DMS 273 treated with DMSO at 0.1 percent for 48 hours (cell line): ENCODE measurements around the gene KCNIP3.
"Not testable (repeated sequence)": the region's sequence is repeated elsewhere in the genome, so short reads cannot be mapped to it uniquely, and the experiment has no call there.

ENCODE experiments used
- DNase-seq: peaks from one replicate; lab custom pipeline; 2025; lab: John Stamatoyannopoulos, UW

Gene KCNIP3

DNA sequence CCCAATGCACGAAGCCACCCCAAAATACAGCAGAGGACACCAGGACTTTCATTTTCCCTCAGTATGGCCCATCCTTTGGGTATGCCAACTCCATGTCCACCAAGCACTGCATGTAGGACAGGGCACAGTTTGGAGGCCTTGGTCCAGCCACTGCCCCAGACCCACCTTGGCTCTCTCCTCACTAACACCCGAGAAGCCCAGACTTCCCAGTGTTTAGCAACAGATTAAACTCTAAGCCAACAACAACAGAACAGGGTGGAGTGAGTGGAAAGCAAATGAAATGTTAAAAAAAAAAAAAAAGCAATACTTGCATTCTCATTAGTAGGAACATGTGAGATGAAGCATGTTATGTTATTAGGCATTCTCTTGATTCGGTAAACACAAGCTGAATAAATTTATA is 118.0 kb downstream of the KCNIP3 start:
- not testable (repeated sequence) for DNase-seq

DNA sequence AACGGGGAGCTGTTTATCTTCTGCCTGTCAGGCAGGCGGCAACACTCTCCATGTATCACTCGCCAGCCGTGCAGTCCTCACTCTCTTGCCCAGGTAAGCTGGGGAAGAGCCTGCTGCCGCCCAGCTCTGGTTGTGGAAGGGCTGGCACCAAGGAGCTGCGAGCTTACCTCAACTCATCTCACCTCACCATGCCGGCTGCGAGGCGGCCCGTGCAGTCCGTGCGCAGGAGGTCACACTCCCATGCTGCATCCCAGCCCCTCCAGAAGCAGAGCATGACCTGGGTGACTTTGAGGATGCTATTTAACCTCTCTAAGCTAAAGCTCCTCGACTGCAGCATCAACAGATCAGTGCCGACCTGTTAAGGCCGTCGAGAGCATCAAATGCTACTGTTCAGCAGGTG is 118.4 kb downstream of the KCNIP3 start:
- not testable (repeated sequence) for DNase-seq

DNA sequence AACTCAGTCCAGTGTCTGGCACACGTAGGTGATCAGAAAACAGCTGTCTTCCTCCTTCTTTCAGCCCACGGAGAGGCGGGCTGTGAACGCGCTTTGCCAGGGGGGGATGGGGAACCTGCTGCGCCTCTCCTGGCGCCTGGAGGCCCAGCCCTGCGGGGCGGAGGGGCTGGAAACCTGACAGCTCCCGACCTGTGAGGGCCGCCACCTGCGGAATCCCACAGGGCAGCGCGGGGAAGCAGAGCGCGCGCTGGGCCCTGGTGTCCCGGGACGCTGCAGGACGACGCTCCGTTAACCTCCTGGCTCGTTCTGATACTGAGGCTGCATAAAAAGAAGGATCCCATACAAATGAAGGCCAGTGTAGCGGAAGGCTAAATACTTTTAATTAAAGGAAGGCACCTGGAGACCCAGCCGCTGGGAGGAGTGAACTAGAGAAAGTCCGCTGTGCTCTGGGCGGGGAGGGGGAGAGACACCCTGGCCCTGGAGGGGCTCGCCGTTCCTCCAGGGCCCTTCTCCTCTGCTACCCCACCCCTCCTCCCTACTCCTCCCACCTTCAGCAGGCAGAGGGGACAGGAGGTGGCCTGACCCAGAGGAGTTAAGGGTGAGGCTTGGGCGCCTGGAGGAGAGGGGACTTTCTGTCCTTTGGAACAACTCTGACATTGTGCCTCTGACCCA is 130.2 kb downstream of the KCNIP3 start:
- DNase-seq = not testable (repeated sequence)

DNA sequence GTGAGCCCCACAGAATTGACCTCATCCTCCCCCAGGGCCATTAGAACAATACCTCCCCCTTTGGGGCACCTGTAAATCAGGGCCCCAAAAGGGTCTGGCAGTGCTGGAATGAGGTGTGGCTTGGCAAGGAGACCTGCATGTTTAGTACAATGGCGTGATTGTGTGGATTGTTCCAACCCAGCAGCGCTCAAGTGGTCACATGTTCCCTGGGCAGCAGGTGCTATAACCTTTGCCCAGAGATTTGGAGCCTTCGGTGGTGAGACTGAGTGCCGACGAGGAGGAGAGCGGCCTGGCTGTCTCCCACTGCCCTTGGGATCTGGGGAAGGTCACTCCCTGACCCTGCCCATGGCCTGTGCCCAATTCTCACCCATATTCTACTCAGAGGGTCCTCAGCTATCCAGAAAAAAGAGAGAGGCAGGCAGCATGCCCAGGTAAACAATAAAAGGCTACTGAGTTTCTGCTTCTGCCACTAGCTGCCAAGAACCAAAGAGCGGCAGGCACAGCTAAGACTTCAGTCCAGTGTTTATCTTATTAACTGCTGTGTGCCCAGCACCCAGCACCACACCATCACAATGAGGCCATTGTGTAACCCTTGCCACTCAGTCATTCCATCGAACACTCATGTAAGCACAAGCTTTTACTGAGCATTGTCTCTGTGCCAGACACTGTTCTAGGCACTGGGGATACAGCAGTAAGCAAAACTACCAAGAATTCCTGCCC is 132.8 kb downstream of the KCNIP3 start:
- DNase-seq = not testable (repeated sequence)

DNA sequence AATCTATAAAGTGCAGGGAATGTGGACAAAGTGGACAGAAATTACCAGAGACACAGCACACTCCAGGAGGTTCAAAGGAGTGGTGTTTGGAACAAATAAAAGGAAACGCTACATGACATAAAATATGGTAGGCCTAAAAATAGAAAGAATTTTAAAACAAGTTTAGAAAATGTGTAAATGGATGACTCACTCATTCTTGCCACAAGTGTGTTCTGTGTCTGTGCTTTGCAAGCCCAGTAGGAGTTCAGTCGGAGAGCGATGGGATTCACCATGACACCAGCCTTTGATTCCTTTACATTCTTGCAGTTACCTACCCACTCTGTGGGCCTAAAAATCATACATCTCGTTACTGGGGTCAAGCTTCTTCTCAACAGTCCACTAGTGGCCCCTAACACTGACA is 136.2 kb downstream of the KCNIP3 start:
- not testable (repeated sequence) for DNase-seq

DNA sequence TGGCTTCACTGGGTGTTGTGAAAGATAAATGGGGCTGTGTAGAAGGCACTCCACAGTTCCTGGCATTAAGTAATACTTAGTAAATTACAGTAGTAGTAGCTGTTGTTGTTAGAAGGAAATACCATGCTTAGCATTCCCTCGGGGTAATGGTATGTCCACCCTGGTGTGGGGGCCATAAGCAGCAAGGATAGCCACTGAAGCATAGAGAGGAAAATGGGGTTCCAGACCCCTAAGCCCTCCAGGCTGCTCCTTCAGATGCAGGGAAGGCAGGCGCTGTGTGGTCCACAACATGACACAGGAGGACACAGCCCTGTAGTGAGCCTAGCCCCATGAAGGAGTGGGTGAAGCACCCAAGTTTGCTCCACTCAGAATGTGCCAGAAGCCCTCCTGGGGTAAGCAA is 136.8 kb downstream of the KCNIP3 start:
- DNase-seq = not testable (repeated sequence)

DNA sequence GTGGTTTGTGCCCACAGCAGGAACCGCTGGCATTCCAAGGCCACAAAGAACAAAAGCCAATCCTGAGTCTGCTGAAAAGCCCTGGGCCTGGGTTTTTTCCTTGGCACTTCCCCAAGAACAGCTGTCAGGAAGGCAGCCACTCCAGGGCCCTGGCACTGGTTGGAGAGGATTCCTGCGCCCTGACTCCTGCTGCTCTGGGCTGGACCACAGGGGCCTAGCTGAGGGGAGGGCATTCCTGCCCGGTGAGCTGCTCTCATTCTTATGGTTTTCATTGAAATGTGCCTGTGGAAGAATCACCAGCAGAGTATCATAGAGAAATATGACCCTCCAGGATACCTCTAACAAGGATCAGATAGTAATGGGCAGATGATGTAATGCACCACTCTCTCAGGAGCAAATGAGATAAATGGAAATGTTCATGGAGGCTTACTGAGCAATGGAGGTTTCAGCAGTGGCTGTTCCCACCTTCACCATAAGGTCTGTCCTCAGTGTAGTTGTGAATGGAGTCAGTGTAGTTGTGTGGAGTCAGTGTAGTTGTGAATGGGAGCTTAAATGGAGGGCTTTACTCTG is 137.4 kb downstream of the KCNIP3 start:
- not testable (repeated sequence) for DNase-seq

DNA sequence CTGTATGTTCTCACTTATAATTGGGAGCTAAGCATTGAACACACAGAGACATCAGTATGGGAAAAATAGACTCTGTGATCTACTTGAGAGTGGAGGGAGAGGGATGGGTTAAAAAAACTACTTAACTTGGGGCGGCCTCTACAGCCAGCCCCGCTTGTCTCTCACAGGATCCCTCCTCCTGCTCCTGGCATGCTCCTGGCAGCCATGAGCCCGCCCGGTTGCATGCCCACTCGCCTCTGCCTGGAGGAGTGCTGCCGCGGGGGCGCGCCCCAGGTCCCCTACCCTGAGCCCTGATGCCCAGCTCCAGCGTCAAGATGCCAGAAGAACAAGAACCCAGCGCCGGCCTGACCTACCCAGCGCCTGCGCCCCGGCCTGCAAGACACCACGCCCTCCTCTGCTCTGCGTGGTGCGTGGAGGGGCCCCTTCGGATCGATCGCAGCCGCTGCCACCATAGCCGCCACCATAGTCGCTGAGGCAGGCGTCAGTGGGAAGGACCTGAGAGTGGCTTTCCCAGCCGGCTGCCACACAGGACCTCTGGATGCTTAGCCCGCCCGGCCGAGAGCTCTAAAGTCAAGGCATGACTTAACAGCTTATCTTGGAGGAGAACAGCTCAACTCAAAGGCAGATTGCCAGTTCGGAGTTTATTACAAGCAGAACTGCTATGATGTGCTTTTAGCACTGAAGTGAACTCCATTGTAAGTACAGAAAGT is 138.2 kb downstream of the KCNIP3 start:
- not testable (repeated sequence) for DNase-seq
